SU-DHL-6 (cell line): Measurements from ENCODE around the gene IGSF21.

Source experiments
- CTCF ChIP-seq: fragments of 200-600 bp; sonication (generic); IDR thresholded peaks from one replicate; pipeline ENCODE4 v1.5.1; 2017; ENCODE audit warnings: antibody characterized with exemption, mild to moderate bottlenecking, low read length, moderate library complexity; ENCODE audit not compliant: insufficient read depth, poor library complexity, severe bottlenecking
- EZH2phosphoT487 ChIP-seq: fragments of 200-600 bp; sonication (generic), shearing (Covaris generic); conservative IDR thresholded peaks from 2 replicates; pipeline ENCODE4 v1.6.1; 2018; ENCODE audit warnings: mild to moderate bottlenecking, antibody characterized with exemption, low read length, moderate library complexity, mixed read lengths

DNA sequence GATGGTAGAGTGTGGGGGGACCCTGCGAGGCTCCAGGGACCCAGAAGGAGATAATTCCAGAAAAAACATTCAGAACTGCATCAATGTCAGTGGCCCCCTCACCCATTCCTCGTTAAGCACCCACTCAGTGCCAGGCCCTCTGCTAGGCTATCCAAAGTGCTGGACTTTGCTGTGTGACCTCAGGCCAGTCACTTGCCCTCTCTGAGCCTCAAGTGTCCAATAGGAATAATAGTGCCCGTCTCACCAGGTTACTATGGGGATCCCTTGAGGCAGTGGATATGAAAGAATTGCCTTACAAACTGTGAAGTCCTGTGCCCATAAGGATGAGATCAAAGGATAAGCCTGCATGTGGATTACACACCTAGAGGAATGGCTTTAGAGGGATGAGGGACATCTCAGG, 83.4 kb downstream of the IGSF21 start:
- no peak for TF ChIP-seq CTCF
- no peak for TF ChIP-seq EZH2phosphoT487
